NCI-H446 (cell line): ENCODE data around the gene TNFRSF21.
"Not testable (repeated sequence)": the region's sequence is repeated elsewhere in the genome, so short reads cannot be mapped to it uniquely, and the experiment has no call there.

Experiments used
- DNase-seq, 2 experiments: peaks; one replicate each; lab custom pipeline; 2025; lab: John Stamatoyannopoulos, UW

TNFRSF21 gene

DNA sequence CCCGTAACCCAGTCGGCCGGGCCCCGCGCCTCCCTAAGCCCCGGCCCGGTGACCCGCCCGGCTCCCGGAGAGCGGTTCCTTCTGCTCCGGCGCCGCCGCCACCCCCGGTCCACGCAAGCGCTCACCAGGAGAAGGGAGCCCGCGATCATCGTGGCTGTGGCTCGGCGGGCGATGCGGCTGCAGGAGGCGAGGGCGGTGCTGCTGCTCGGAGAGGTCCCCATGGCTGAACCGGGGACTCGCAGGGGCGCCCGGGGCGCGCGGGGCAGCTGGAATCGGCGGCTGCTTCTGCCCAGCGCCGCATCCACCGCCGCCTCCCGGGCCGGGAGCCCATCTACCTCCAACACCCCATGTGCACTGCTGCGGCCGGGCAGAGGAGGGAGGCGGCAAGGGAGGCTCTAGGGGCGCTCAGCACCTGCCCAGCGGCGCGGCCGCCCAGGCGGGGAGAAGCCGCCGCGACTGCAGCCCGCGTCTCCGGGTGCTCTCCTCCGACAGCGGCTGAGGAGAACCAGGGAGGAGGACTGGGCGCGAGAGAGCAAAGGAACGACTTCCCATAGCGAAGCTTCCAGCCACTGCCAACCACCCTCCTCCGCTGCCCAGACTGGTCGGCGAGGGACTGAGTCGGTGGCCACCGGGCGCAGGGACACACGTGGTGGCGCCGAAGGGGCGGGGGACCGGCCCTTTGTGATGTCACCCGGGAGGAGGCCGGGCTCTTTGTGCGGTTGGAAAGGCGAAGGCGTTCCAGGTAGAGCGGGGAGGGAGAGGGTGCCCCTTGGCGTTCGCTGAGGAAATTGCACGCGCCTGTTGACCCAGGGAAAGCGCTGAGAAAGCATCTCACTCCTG, at the start of gene TNFRSF21:
TSS of gene TNFRSF21 (minus strand) at position 615 of the 840 bp plus-strand sequence. CDS start at position 221, 394 bp downstream.
- peak; percentile 69 to 87 for DNase-seq

GRCh38 chr6:47358440-47359225, 48.9 kb upstream of the TNFRSF21 start:
- no peak for DNase-seq

DNA sequence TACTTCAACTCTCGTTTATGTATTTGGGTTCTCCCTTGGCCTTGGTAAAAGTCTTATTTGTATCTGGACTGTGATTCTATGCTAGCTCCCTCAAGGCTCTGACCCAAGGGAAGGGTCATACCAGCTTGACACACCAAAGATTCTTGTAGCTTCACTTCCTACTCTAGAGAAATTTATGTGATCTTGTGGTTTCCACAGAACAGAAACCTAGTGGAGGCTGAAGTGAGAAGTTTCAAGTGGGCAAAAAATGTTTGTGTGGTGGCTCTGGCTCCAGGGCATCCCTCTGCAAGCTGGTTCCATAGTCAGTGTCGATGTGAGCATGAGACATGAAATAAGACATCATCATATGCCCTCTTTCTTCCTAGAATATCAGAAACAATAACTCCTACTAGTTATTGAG, 48.1 kb upstream of the TNFRSF21 start:
- no peak for DNase-seq

GRCh38 chr6:47355496-47355895, 45.8 kb upstream of the TNFRSF21 start:
- no peak for DNase-seq

GRCh38 chr6:47353871-47354270, 44.2 kb upstream of the TNFRSF21 start:
- DNase-seq = no peak

DNA sequence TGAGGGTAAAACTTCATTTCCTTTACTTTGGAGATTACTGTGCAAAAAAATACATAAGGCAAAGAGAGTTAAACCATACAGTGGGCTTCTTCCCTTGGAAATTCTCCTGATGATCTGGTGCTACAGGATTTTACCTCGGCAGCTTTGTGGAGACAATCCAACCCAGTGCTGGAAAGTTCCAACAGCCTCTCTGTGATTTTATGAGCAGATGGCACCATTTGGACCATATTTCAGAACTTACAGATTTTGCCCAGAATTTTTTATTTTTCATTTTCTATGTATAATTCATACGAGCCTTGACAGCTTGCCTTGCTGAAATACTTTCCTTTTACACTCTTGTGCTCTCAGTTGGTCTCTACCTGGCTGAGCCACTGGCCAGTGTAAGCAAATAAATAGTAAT, 43.3 kb upstream of the TNFRSF21 start:
- no peak for DNase-seq

GRCh38 chr6:47352194-47352920, 42.7 kb upstream of the TNFRSF21 start:
- DNase-seq = no peak

- DNase-seq = no peak
These were observed 41.9 kb upstream of the TNFRSF21 start for GRCh38 chr6:47351621-47352020.

DNA sequence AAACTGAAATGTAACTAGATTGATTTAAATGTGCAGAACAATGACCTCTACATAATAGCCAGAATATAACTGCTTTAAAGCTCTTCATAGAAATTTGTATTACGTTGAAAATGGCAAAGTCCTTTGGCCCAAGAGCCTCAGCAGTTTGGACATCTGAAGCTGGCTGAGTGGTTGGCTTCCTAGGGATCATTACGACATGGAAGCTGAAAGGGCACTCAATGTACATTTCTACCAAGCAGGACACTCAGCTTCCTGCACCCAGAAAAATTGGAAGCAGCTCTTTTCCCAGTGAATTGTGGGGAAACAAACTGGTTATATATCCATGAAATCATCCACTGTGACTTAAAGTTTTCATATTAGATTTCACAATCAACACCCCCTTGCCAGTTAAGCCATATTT, 40.2 kb upstream of the TNFRSF21 start:
- no peak for DNase-seq

- DNase-seq = no peak
These were observed 38.7 kb upstream of the TNFRSF21 start for GRCh38 chr6:47348316-47348863.

DNA sequence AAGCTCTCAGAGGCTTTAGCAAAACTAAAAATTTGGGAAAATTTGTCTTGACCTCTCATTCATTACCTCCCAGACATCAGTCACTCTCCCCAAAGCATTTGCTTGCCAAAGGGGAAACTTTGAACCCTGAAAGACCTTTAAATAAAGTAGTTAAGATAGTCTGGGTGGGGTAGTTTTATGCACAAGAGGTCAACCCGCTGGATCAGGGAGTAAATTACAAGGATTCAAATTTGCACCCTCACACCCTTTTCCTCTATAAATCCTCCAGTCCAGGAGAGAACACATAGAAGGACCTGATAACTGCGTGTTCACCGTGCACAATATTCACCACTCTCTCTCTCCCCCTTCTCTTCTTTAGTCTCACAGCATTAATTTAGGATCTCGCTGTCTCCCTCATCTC, 36.1 kb upstream of the TNFRSF21 start:
- DNase-seq = no peak

DNA sequence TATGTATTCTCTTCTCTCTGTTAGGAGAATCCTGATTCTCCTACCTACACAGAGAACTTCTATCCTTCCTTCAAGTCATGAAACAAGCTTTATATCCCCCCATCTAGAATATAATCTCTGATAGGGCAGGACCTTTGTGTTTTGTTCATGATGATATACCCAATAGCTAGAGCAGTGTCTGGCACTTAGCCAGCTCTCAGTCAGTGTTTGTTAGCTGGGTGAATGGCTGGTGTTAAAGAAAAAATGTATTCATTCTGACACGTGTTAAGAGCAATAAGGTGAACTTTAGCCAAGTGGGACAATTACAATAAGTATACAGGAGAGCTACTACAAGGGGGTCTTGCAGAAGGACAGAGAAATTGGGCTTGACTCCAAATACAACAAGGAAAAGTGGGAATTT, 34.3 kb upstream of the TNFRSF21 start:
- peak in 1 of 2 experiments; percentile 14 for DNase-seq

GRCh38 chr6:47343600-47343999, 33.9 kb upstream of the TNFRSF21 start:
- no peak for DNase-seq

- DNase-seq = no peak
These were observed 33.1 kb upstream of the TNFRSF21 start for GRCh38 chr6:47342824-47343223.

GRCh38 chr6:47337519-47337918, 27.8 kb upstream of the TNFRSF21 start:
- DNase-seq = no peak

GRCh38 chr6:47336334-47336733, 26.6 kb upstream of the TNFRSF21 start:
- DNase-seq = no peak

- no peak for DNase-seq
These were observed 25.8 kb upstream of the TNFRSF21 start for GRCh38 chr6:47335466-47335865.

DNA sequence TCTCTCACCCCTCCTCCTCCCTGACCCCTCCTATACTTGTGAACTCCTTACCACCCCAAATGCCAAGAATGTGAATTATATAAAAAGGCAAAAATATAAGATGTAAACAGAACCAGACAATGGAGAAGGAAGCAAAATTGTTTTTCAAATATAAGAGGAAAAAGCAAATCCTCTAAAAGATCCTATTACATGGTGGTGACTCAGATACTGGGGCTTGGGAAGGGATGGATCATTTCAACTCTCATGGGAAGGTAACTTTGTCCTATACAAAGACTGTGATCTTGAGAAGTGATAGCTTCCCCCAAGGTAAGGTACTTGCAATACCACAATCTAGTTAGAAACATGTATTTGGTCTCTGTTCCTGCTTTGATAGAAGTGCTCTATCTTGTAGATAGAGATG, 24.6 kb upstream of the TNFRSF21 start:
- DNase-seq = no peak

GRCh38 chr6:47328606-47329005, 18.9 kb upstream of the TNFRSF21 start:
- DNase-seq = not testable (repeated sequence)

GRCh38 chr6:47328139-47328538, 18.4 kb upstream of the TNFRSF21 start:
- not testable (repeated sequence) for DNase-seq

DNA sequence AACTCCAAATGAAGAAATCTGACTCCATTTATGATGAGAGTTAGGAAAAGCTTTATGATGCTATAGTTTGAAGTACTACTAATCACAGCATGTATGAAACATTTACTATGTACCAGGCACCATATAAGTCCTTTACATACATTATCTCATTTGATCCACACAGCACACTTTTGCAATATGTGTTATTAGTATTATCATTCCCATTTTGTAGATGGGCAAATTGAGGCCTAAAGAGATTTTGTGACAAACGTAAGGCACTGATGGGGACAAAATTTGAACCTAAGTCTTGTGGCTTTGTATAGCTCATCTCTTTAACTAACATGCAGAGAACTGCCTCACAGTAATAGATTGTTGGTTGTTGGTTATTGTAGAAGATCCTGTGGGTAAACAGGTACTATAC, 14.2 kb upstream of the TNFRSF21 start:
- DNase-seq = no peak

GRCh38 chr6:47323321-47323720, 13.6 kb upstream of the TNFRSF21 start:
- no peak for DNase-seq
